SH-SY5Y (cell line): Measurements from ENCODE around the gene KLHL22.

Source experiments
- GATA2 ChIP-seq: IDR thresholded peaks from 2 replicates; pipeline ENCODE4 v1.6.1; 2011; ENCODE audit warnings: mild to moderate bottlenecking, low read depth, low read length
- GATA3 ChIP-seq: IDR thresholded peaks from 2 replicates; pipeline ENCODE4 v1.6.1; 2011; ENCODE audit warnings: low read depth, mild to moderate bottlenecking, low read length, moderate library complexity

GRCh38 chr22:20397498-20397897, 98.1 kb downstream of the KLHL22 start:
- TF ChIP-seq GATA2 (no peak), GATA3 (no peak)
